IMR-90 (cell line): Measurements from ENCODE around the gene DBNDD1. TPM values are rescaled to one million over a fixed set of nuclear protein-coding genes. Genes with fewer than 3 reads are reported as not detected.

Source experiments
- ATAC-seq: fragments of 200-7000 bp; cut with Tn5 transposase; 2 replicates; pipeline ENCODE4 v1.9.1; 2020; ENCODE audit warnings: low read depth, mild to moderate bottlenecking, moderate library complexity
- BruUV-seq: library from RNA; stranded (reverse); fragments of 400-500 nt; replicated peaks from 2 replicates; lab custom pipeline; 2021; lab: Mats Ljungman, UMichigan
- CTCF ChIA-PET: fragments of 300-600 bp; formaldehyde crosslinking; extraction: SDS; loops from one replicate; lab custom pipeline; 2021; ENCODE audit warnings: antibody characterized with exemption; lab: Yijun Ruan, JAX
- POLR2A ChIA-PET: fragments of 300-600 bp; sonication (Branson Sonifier 250); formaldehyde crosslinking; loops from one replicate; lab custom pipeline; 2022; ENCODE audit warnings: antibody characterized with exemption; ENCODE audit not compliant: unreplicated experiment; lab: Charles Lee
- DNase-seq: peaks from one replicate; pipeline ENCODE4 v3.0.0; 2013
- H2AFZ ChIP-seq: replicated peaks from 2 replicates; pipeline ENCODE3; 2013; ENCODE audit warnings: low read length, mild to moderate bottlenecking; ENCODE audit not compliant: poor library complexity
- H2AK5ac ChIP-seq: 2 replicates; pipeline ENCODE4 v1.6.1; 2013; ENCODE audit warnings: low read depth, low read length, inconsistent platforms
- H2AK9ac ChIP-seq: replicated peaks from 2 replicates; pipeline ENCODE3; 2013; ENCODE audit warnings: mild to moderate bottlenecking, low read depth, low read length, moderate library complexity; ENCODE audit not compliant: poor library complexity
- H2BK120ac ChIP-seq: 2 replicates; pipeline ENCODE4 v1.6.1; 2013; ENCODE audit warnings: low read depth, low read length, inconsistent platforms
- H2BK15ac ChIP-seq: 3 replicates; pipeline ENCODE4 v1.6.1; 2013; ENCODE audit warnings: low read depth, low read length, inconsistent platforms
- H2BK20ac ChIP-seq: 2 replicates; pipeline ENCODE4 v1.6.1; 2013; ENCODE audit warnings: low read depth, mild to moderate bottlenecking, inconsistent platforms, low read length, moderate library complexity
- H2BK5ac ChIP-seq: 2 replicates; pipeline ENCODE4 v1.6.1; 2013; ENCODE audit warnings: mild to moderate bottlenecking, low read depth, low read length, inconsistent platforms; ENCODE audit not compliant: poor library complexity, severe bottlenecking
- H3K14ac ChIP-seq: replicated peaks from 2 replicates; pipeline ENCODE4 v1.6.1; 2013; ENCODE audit warnings: low read depth, low read length, inconsistent platforms
- H3K18ac ChIP-seq: 2 replicates; pipeline ENCODE4 v1.6.1; 2013; ENCODE audit warnings: low read depth, low read length, control low read depth
- H3K23ac ChIP-seq: 2 replicates; pipeline ENCODE4 v1.6.1; 2013; ENCODE audit warnings: low read depth, low read length, inconsistent platforms
- H3K27ac ChIP-seq: 2 replicates; pipeline ENCODE4 v1.5.1; 2013; ENCODE audit warnings: mild to moderate bottlenecking, control low read depth, low read length; ENCODE audit not compliant: insufficient read depth
- H3K27me3 ChIP-seq: 2 replicates; pipeline ENCODE4 v1.6.1; 2013; ENCODE audit warnings: low read length; ENCODE audit not compliant: control insufficient read depth, insufficient read depth
- H3K36me3 ChIP-seq: 2 replicates; pipeline ENCODE4 v1.6.1; 2013; ENCODE audit warnings: low read length, mixed read lengths; ENCODE audit not compliant: control insufficient read depth, insufficient read depth
- H3K4ac ChIP-seq: 2 replicates; pipeline ENCODE4 v1.6.1; 2013; ENCODE audit warnings: low read depth, low read length, inconsistent platforms
- H3K4me1 ChIP-seq: 2 replicates; pipeline ENCODE4 v1.6.1; 2013; ENCODE audit warnings: low read length, mixed read lengths; ENCODE audit not compliant: control insufficient read depth, insufficient read depth
- H3K4me2 ChIP-seq: 2 replicates; pipeline ENCODE4 v1.6.1; 2013; ENCODE audit warnings: low read depth, mild to moderate bottlenecking, control low read depth, low read length, moderate library complexity
- H3K4me3 ChIP-seq: 2 replicates; pipeline ENCODE4 v1.5.1; 2013; ENCODE audit warnings: low read depth, mild to moderate bottlenecking, control low read depth, low read length, moderate library complexity; ENCODE audit not compliant: insufficient read depth
- H3K56ac ChIP-seq: 2 replicates; pipeline ENCODE4 v1.6.1; 2013; ENCODE audit warnings: low read length, inconsistent platforms; ENCODE audit not compliant: insufficient read depth; ENCODE audit errors: extremely low read depth
- H3K79me1 ChIP-seq, 2 experiments: 2 replicates each; pipeline ENCODE4 v1.6.1; 2013; ENCODE audit warnings: low read length in 2 of 2, inconsistent platforms in 1 of 2, low read depth in 1 of 2
- H3K9ac ChIP-seq: 2 replicates; pipeline ENCODE4 v1.6.1; 2013; ENCODE audit warnings: low read depth, low read length, control low read depth
- H3K9me1 ChIP-seq: 2 replicates; pipeline ENCODE4 v1.6.1; 2013; ENCODE audit warnings: low read length, inconsistent platforms; ENCODE audit not compliant: insufficient read depth
- H3K9me3 ChIP-seq: 2 replicates; pipeline ENCODE4 v1.6.1; 2013; ENCODE audit warnings: low read length; ENCODE audit not compliant: control insufficient read depth, insufficient read depth
- H4K20me1 ChIP-seq: 2 replicates; pipeline ENCODE4 v1.6.1; 2013; ENCODE audit warnings: low read length, inconsistent platforms; ENCODE audit not compliant: insufficient read depth
- H4K5ac ChIP-seq: 2 replicates; pipeline ENCODE4 v1.6.1; 2013; ENCODE audit warnings: mild to moderate bottlenecking, low read depth, low read length, control low read depth
- H4K8ac ChIP-seq, 2 experiments: 2 replicates each; pipeline ENCODE4 v1.6.1; 2013; ENCODE audit warnings: low read depth in 2 of 2, low read length in 2 of 2, control low read depth in 1 of 2, inconsistent platforms in 1 of 2
- H4K91ac ChIP-seq: 2 replicates; pipeline ENCODE4 v1.6.1; 2013; ENCODE audit warnings: low read depth, low read length, inconsistent platforms; ENCODE audit not compliant: insufficient read depth
- BHLHE40 ChIP-seq: fragments of 150-350 bp; IDR thresholded peaks from 2 replicates; pipeline ENCODE4 v1.6.1; 2016; ENCODE audit warnings: mild to moderate bottlenecking, low read depth, low read length
- FOS ChIP-seq: fragments of 150-350 bp; IDR thresholded peaks from 2 replicates; pipeline ENCODE4 v1.6.1; 2016; ENCODE audit warnings: low read depth, low read length
- MXI1 ChIP-seq: IDR thresholded peaks from 2 replicates; pipeline ENCODE4 v1.6.1; 2012; ENCODE audit warnings: low read depth, mild to moderate bottlenecking, low read length, moderate library complexity, borderline replicate concordance
- NFE2L2 ChIP-seq: fragments of 150-350 bp; IDR thresholded peaks from 2 replicates; pipeline ENCODE4 v1.6.1; 2016; ENCODE audit warnings: low read depth, mild to moderate bottlenecking, low read length
- RAD21 ChIP-seq: IDR thresholded peaks from 2 replicates; pipeline ENCODE4 v1.6.1; 2012; ENCODE audit warnings: low read length, improper control_type of control experiment
- RCOR1 ChIP-seq: IDR thresholded peaks from 2 replicates; pipeline ENCODE4 v1.6.1; 2012; ENCODE audit warnings: mild to moderate bottlenecking, low read length, improper control_type of control experiment; ENCODE audit not compliant: insufficient replicate concordance
- SMC3 ChIP-seq: fragments of 150-350 bp; IDR thresholded peaks from 2 replicates; pipeline ENCODE4 v1.6.1; 2016; ENCODE audit warnings: low read depth, mild to moderate bottlenecking, antibody characterized with exemption, low read length, moderate library complexity
- WGBS, 2 experiments: methylation state at CpG; one replicate each; pipeline versions ENCODE4 v1.1.5 to v1.1.7; 2013; ENCODE audit warnings: missing lambda C conversion rate in 2 of 2; ENCODE audit not compliant: insufficient read length in 1 of 2; ENCODE audit errors: extremely low coverage in 2 of 2; 5-methylcytosine and 5-hydroxymethylcytosine counted together
- dilution Hi-C: fragments of 300-500 bp; cut with HindIII; formaldehyde crosslinking; loops from one replicate; pipeline ENCODE4 v1.14.3; 2018; ENCODE audit warnings: low sequenced_read_pairs; ENCODE audit not compliant: unreplicated experiment
- in situ Hi-C: fragments of 300-500 bp; cut with MboI; formaldehyde crosslinking; loops from 3 replicates; pipeline ENCODE4 v1.14.3; 2019; ENCODE audit warnings: low sequenced_read_pairs, inconsistent platforms, mixed read lengths
- intact Hi-C: fragments of 100-400 bp; cut with micrococcal nuclease; formaldehyde crosslinking; loops from 2 replicates; pipeline ENCODE4 v1.10.0; 2022
- polyA plus RNA-seq, 3 experiments: library from polyadenylated mRNA; depleted of rRNA; stranded (reverse); fragments of >200 nt; gene quantifications; 2 replicates each; pipeline ENCODE4 v1.2.3, GENCODE V29; 2012; ENCODE audit warnings: low replicate concordance in 1 of 3
- total RNA-seq: library from RNA; depleted of rRNA; stranded (reverse); fragments of >200 nt; gene quantifications from 2 replicates; pipeline ENCODE4 v1.2.3, GENCODE V29; 2012
- TF ChIP-seq, protein P1 (sequence below): fragments of 150-350 bp; IDR thresholded peaks from 2 replicates; pipeline ENCODE4 v1.6.1; 2016; ENCODE audit warnings: low read depth, mild to moderate bottlenecking, low read length, moderate library complexity, borderline replicate concordance

DBNDD1 gene
- total and polyA plus RNA-seq, 2 of the 4 experiments (the other 2 are of a cell fraction) = 3.4 to 23.0 TPM

DNA sequence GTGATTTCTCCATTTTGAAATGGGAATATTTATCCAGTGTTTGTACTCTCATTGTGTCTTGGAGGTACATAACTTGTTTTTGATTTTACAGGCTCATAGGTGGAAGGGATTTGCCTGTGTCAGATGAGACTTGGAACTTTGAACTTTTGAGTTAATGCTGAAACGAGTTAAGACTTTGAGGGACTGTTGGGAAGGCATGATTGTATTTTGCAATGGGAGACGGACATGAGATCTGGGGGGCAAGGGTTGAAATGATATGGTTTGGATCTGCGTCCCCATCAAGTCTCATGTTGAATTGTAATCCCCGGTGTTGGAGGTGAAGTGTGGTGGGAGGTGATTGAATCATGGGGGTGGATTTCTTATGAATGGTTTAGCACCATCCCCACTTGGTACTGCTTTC lies 36.1 kb upstream of the DBNDD1 start:
- in situ Hi-C loops (no loop called here), dilution Hi-C loops (no loop called here), intact Hi-C loops (no loop called here)
- Histone ChIP-seq H3K36me3 (no peaks in the 10 kb centered on the region), H3K4me2 (no peak overlapping the region), H3K27ac (no peak overlapping the region), H3K4me3 (no peak overlapping the region), H3K4ac (no peak overlapping the region), H3K14ac (no peak overlapping the region), H2BK120ac (no peak overlapping the region), H4K8ac (no peak overlapping the region), H2BK15ac (no peak overlapping the region), H2AK5ac (no peak overlapping the region), H2BK20ac (no peak overlapping the region), H3K9me1 (no peaks in the 10 kb centered on the region), H3K23ac (no peak overlapping the region), H4K91ac (no peak overlapping the region), H3K27me3 (no peaks in the 10 kb centered on the region), H3K18ac (no peak overlapping the region), H4K5ac (no peak overlapping the region), H2AK9ac (no peak overlapping the region), H3K56ac (no peak overlapping the region), H2BK5ac (no peak overlapping the region), H3K9me3 (peaks cover 9% of the 10 kb centered on the region), H4K20me1 (no peaks in the 10 kb centered on the region), H2AFZ (no peak overlapping the region), H3K79me1 (no peaks in the 10 kb centered on the region), H3K9ac (no peak overlapping the region), H3K4me1 (peaks cover 7% of the 10 kb centered on the region)
- no peak for DNase-seq
- CTCF ChIA-PET = no interaction called here
- 49% methylated on average over 3 of the region's 4 CpGs; no CpG with 5 or more reads in 1 of the 2 experiments for WGBS, 2 experiments
- ATAC-seq = no peak
- BruUV-seq = no TSS peak
- TF ChIP-seq MXI1 = no peak
- TF ChIP-seq, protein P1, sequence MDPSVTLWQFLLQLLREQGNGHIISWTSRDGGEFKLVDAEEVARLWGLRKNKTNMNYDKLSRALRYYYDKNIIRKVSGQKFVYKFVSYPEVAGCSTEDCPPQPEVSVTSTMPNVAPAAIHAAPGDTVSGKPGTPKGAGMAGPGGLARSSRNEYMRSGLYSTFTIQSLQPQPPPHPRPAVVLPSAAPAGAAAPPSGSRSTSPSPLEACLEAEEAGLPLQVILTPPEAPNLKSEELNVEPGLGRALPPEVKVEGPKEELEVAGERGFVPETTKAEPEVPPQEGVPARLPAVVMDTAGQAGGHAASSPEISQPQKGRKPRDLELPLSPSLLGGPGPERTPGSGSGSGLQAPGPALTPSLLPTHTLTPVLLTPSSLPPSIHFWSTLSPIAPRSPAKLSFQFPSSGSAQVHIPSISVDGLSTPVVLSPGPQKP = no peak
- TF ChIP-seq NFE2L2 = no peak
- TF ChIP-seq RCOR1 = no peak
- no peak for TF ChIP-seq BHLHE40
- no peak for TF ChIP-seq SMC3
- no peak for TF ChIP-seq RAD21
- TF ChIP-seq FOS = no peak
- POLR2A ChIA-PET = no interaction called here
